GM18867 (cell line): Measurements from ENCODE around the gene ZNF44.
A peak's percentile ranks its signal among the peaks of the same experiment; 100 is the strongest.
"Not testable (repeated sequence)": the region's sequence is repeated elsewhere in the genome, so short reads cannot be mapped to it uniquely, and the experiment has no call there.

Experiments used
- ATAC-seq: cut with Tn5 transposase; IDR thresholded peaks from one replicate; pipeline ENCODE4 v1.9.1; 2021; ENCODE audit warnings: mild to moderate bottlenecking, moderate library complexity; ENCODE audit not compliant: unreplicated experiment

The ZNF44 gene

GRCh38 chr19:12294249-12295158 lies at the start of gene ZNF44:
Gene ZNF44 (minus strand): TSS chr19:12294883. CDS start chr19:12294694, 189 bp downstream.
- peak; percentile 94 for ATAC-seq

- ATAC-seq, result peak; percentile 95
Measured at GRCh38 chr19:12333162-12334159, 38.8 kb upstream of the ZNF44 start, which contains the start of gene ZNF563. Gene ZNF563 (minus strand): TSS chr19:12333633. CDS start chr19:12333482, 151 bp downstream.

- no peak for ATAC-seq
Measured at GRCh38 chr19:12331211-12331941, 36.7 kb upstream of the ZNF44 start.

GRCh38 chr19:12330340-12330739 lies 35.7 kb upstream of the ZNF44 start:
- no peak for ATAC-seq

GRCh38 chr19:12325690-12326089 lies 31.0 kb upstream of the ZNF44 start:
- no peak for ATAC-seq

GRCh38 chr19:12318782-12319413 lies 24.2 kb upstream of the ZNF44 start:
- ATAC-seq, result no peak

- no peak for ATAC-seq
Measured at GRCh38 chr19:12314553-12314952, 19.9 kb upstream of the ZNF44 start.

- ATAC-seq, result not testable (repeated sequence)
Measured at GRCh38 chr19:12308891-12309290, 14.2 kb upstream of the ZNF44 start.

GRCh38 chr19:12295191-12295590 lies 508 bp upstream of the ZNF44 start:
- ATAC-seq, result no peak

GRCh38 chr19:12293777-12294248 lies 870 bp downstream of the ZNF44 start:
- peak; percentile 42 for ATAC-seq

- ATAC-seq, result no peak
Measured at GRCh38 chr19:12289790-12290065, 5.0 kb downstream of the ZNF44 start.

- no peak for ATAC-seq
Measured at GRCh38 chr19:12287958-12288500, 6.7 kb downstream of the ZNF44 start.

GRCh38 chr19:12284631-12285030 lies 10.1 kb downstream of the ZNF44 start:
- ATAC-seq, result no peak

GRCh38 chr19:12284226-12284625 lies 10.5 kb downstream of the ZNF44 start:
- ATAC-seq, result no peak

GRCh38 chr19:12278713-12279112 lies 16.0 kb downstream of the ZNF44 start:
- no peak for ATAC-seq

GRCh38 chr19:12272980-12273901 lies 21.4 kb downstream of the ZNF44 start:
- no peak for ATAC-seq

- no peak for ATAC-seq
Measured at GRCh38 chr19:12272386-12272785, 22.3 kb downstream of the ZNF44 start.

GRCh38 chr19:12270854-12271253 lies 23.8 kb downstream of the ZNF44 start:
- ATAC-seq, result no peak
